Measurements from ENCODE around the gene MAGEE1. TPM values are rescaled to one million over a fixed set of nuclear protein-coding genes. Genes with fewer than 3 reads are reported as not detected.

The MAGEE1 gene
- polyA plus RNA-seq, 1 of the 3 experiments (the other 2 are of a cell fraction): 1.8 TPM

DNA sequence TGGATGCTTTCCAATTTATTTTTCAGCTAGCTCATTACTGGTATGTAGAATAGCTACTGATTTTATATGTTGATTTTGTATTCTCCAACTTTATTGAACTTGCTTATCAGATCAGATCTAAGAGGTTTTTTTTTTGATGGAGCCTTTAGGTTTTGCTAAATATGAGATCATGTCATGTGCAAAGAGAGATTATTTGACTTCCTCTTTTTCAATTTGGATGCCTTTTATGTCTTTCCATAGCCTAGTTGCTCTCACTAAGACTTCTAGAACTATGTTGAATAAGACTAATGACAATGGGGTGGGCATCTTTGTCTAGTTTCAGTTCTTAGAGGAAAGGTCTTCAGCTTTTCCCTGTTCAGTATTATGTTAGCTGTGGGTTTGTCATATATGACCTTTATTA is 11.7 kb downstream of the MAGEE1 start:
- POLR2A ChIA-PET: no interaction called here
- TF ChIP-seq, protein P1, sequence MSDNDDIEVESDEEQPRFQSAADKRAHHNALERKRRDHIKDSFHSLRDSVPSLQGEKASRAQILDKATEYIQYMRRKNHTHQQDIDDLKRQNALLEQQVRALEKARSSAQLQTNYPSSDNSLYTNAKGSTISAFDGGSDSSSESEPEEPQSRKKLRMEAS (IDR thresholded peaks at IDR 0.05; ENCODE audit: low read depth): no peak
- TF ChIP-seq TCF12 (IDR thresholded peaks at IDR 0.05): no peak
- TF ChIP-seq NFIC (IDR thresholded peaks at IDR 0.05; ENCODE audit: borderline replicate concordance): no peak
- TF ChIP-seq RCOR1 (IDR thresholded peaks at IDR 0.05; ENCODE audit: low read length): no peak
- no peak for TF ChIP-seq MEF2A (IDR thresholded peaks at IDR 0.05; ENCODE audit: borderline replicate concordance, low read depth)
- no peak for TF ChIP-seq PBX3 (IDR thresholded peaks at IDR 0.05)
- TF ChIP-seq EP300 (IDR thresholded peaks at IDR 0.05; ENCODE audit: borderline replicate concordance in 1 of 2, low read depth in 1 of 2, low read length in 1 of 2): no peak
- no peak for TF ChIP-seq YY1 (IDR thresholded peaks at IDR 0.05; ENCODE audit: low read depth)
- no peak for TF ChIP-seq RAD21 (IDR thresholded peaks at IDR 0.05; ENCODE audit: low read length)
- TF ChIP-seq ELF1 (IDR thresholded peaks at IDR 0.05): no peak
- TF ChIP-seq, protein P2, sequence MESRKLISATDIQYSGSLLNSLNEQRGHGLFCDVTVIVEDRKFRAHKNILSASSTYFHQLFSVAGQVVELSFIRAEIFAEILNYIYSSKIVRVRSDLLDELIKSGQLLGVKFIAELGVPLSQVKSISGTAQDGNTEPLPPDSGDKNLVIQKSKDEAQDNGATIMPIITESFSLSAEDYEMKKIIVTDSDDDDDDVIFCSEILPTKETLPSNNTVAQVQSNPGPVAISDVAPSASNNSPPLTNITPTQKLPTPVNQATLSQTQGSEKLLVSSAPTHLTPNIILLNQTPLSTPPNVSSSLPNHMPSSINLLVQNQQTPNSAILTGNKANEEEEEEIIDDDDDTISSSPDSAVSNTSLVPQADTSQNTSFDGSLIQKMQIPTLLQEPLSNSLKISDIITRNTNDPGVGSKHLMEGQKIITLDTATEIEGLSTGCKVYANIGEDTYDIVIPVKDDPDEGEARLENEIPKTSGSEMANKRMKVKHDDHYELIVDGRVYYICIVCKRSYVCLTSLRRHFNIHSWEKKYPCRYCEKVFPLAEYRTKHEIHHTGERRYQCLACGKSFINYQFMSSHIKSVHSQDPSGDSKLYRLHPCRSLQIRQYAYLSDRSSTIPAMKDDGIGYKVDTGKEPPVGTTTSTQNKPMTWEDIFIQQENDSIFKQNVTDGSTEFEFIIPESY (IDR thresholded peaks at IDR 0.05; ENCODE audit: borderline replicate concordance, low read depth): no peak
- TF ChIP-seq FOSL2 (IDR thresholded peaks at IDR 0.05; ENCODE audit: borderline replicate concordance, low read depth): no peak
- no peak for TF ChIP-seq SMC3 (IDR thresholded peaks at IDR 0.05; ENCODE audit: low read depth, low read length)
- H3K27me3 ChIP-seq (ENCODE audit: insufficient read depth): no peaks in the 10 kb centered on the region
- H2AFZ ChIP-seq (ENCODE audit: low read depth): no peak overlapping the region
- H3K27ac ChIP-seq (ENCODE audit: low read depth in 2 of 2, low read length in 1 of 2): no peak overlapping the region
- no peak overlapping the region for H3K9ac ChIP-seq
- H3K9me2 ChIP-seq: no peaks in the 10 kb centered on the region
- no peak for DNase-seq
- H3K36me3 ChIP-seq (replicated peaks in 1 of 2; ENCODE audit: control insufficient read depth in 1 of 2, insufficient read depth in 2 of 2, low read length in 1 of 2): no peaks in the 10 kb centered on the region
- H3K4me2 ChIP-seq: no peak overlapping the region
- no peaks in the 10 kb centered on the region for H3K9me3 ChIP-seq
- H4K20me1 ChIP-seq (ENCODE audit: insufficient read depth): 0 out of 2 replicates have a peak, but pooled peaks cover 3% of the 10 kb centered on the region
- H3K79me2 ChIP-seq (ENCODE audit: insufficient read depth): no peaks in the 10 kb centered on the region
- no peak overlapping the region for H3K4me3 ChIP-seq (ENCODE audit: low read depth in 2 of 2, low read length in 1 of 2)
- CTCF ChIA-PET: interaction anchor here (0.8 kb wide), 1 partner anchor 12 kb away, joined by 3 read pairs; no protein-coding TSS in a partner anchor
- no peaks in the 10 kb centered on the region for H3K4me1 ChIP-seq (ENCODE audit: control insufficient read depth in 1 of 2, insufficient read depth in 2 of 2, low read depth in 1 of 2, low read length in 1 of 2)
- no peaks in the 10 kb centered on the region for H3F3A ChIP-seq (replicated peaks; ENCODE audit: insufficient read depth)

- Histone ChIP-seq H3K27me3 (ENCODE audit: insufficient read depth) (no peaks in the 10 kb centered on the region), H3K4me3 (ENCODE audit: low read depth in 2 of 2, low read length in 1 of 2) (no peak overlapping the region), H2AFZ (ENCODE audit: low read depth) (no peak overlapping the region), H3K4me1 (ENCODE audit: control insufficient read depth in 1 of 2, insufficient read depth in 2 of 2, low read depth in 1 of 2, low read length in 1 of 2) (no peaks in the 10 kb centered on the region), H3K36me3 (replicated peaks in 1 of 2; ENCODE audit: control insufficient read depth in 1 of 2, insufficient read depth in 2 of 2, low read length in 1 of 2) (no peaks in the 10 kb centered on the region), H3K9me3 (no peaks in the 10 kb centered on the region), H3K9ac (no peak overlapping the region), H3F3A (replicated peaks; ENCODE audit: insufficient read depth) (no peaks in the 10 kb centered on the region), H3K27ac (ENCODE audit: low read depth in 2 of 2, low read length in 1 of 2) (no peak overlapping the region), H3K79me2 (ENCODE audit: insufficient read depth) (no peaks in the 10 kb centered on the region), H4K20me1 (ENCODE audit: insufficient read depth) (no peaks in the 10 kb centered on the region; the same call in 1 of the 2 replicates), H3K9me2 (no peaks in the 10 kb centered on the region), H3K4me2 (no peak overlapping the region)
- DNase-seq: no peak
- ChIA-PET CTCF (interaction anchor here (0.6 to 2.5 kb wide), 19 partner anchors 8 to 1850 kb away, joined by 3 to 34 read pairs (median 4); partner anchors contain the start of gene MAGEE1), POLR2A (interaction anchor here (1.3 kb wide), 1 partner anchor 175 kb away, joined by 3 read pairs; no protein-coding TSS in a partner anchor)
- WGBS (ENCODE audit: low lambda C conversion rate): 0% methylated on average over 2 of the region's 2 CpGs
- TF ChIP-seq FOXM1 (IDR thresholded peaks at IDR 0.05; ENCODE audit: low read depth) (no peak), FOSL2 (IDR thresholded peaks at IDR 0.05; ENCODE audit: borderline replicate concordance, low read depth) (no peak), SIN3A (IDR thresholded peaks at IDR 0.05; ENCODE audit: borderline replicate concordance, low read depth, low read length) (no peak), FOXJ3 (CRISPR knock-in tag; IDR thresholded peaks at IDR 0.05) (no peak), POLR2AphosphoS5 (IDR thresholded peaks at IDR 0.05; ENCODE audit: low read depth, low read length) (no peak), RAD21 (IDR thresholded peaks at IDR 0.05; ENCODE audit: low read length) (no peak), GATA2 (CRISPR knock-in tag; IDR thresholded peaks at IDR 0.05) (no peak), REST (IDR thresholded peaks at IDR 0.05; ENCODE audit: low read depth, low read length) (no peak)
- TF ChIP-seq, protein P2 (IDR thresholded peaks at IDR 0.05; ENCODE audit: borderline replicate concordance, low read depth): no peak
These were observed 26.4 kb downstream of the MAGEE1 start for GRCh38 chrX:76453737-76454406.
